ENCODE results near the gene HAUS6. TPM values are rescaled to one million over a fixed set of nuclear protein-coding genes. Genes with fewer than 3 reads are reported as not detected.

The HAUS6 gene
- total RNA-seq, 1 experiment from 2014 or later, result 15.8 TPM

GRCh38 chr9:19048966-19049916, 53.5 kb downstream of the HAUS6 start, which contains the start of gene RRAGA:
RRAGA (plus strand) TSS chr9:19049427; CDS start chr9:19049660, 233 bp downstream.
- Mint-ChIP-seq H3K27ac (ENCODE audit: low read depth, unreplicated experiment) (peak within 1 kb of the TSS; percentile 96), H3K4me3 (ENCODE audit: unreplicated experiment) (peak within 1 kb of the TSS; percentile 82), H3K4me1 (ENCODE audit: insufficient read depth, unreplicated experiment) (peaks cover 6% of the 10 kb centered on the region), H3K36me3 (ENCODE audit: insufficient read depth, unreplicated experiment) (peaks cover 7% of the 10 kb centered on the region), H3K9me3 (ENCODE audit: unreplicated experiment) (no peaks in the 10 kb centered on the region), H3K27me3 (ENCODE audit: insufficient read depth, unreplicated experiment) (no peaks in the 10 kb centered on the region)
- peak; percentile 83 for TF ChIP-seq CTCF (IDR thresholded peaks at IDR 0.05; ENCODE audit: unreplicated experiment)
- intact Hi-C loops (cut with micrococcal nuclease), result loop anchor here (1.0 to 10.0 kb wide), 4 partner anchors 125 to 408 kb away; partner anchors contain the start of gene DENND4C
- ChIA-PET CTCF (interaction anchor here (0.5 to 2.0 kb wide), 29 partner anchors 11 to 800 kb away, joined by 3 to 36 read pairs (median 4); partner anchors contain the start of gene DENND4C), POLR2A (interaction anchor here (0.7 to 4.8 kb wide), 26 partner anchors 9 to 811 kb away, joined by 3 to 49 read pairs (median 4); partner anchors contain the start of genes DENND4C, HAUS6 and RPS6)
- DNase-seq (ENCODE audit: unreplicated experiment), result peak; percentile 96
- BruUV-seq (replicated peaks), result TSS peak; percentile 77

DNA sequence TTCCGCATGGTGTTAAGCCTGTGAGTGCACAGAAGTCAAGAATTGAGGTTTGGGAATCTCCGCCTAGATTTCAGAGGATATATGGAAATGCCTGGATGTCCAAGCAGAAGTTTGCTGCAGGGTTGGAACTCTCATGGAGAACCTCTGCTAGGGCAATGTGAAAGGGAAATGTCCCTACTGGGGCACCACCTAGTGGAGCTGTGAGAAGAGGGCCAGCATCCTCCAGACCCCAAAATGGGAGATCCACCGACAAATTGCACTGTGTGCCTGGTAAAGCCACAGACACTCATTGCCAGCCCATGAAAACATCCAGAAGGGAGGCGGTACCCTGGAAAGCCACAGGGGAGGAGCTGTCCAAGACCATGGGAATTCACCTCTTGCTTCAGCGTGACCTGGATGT, 66.1 kb downstream of the HAUS6 start:
- DNase-seq (ENCODE audit: unreplicated experiment), result no peak
- BruUV-seq (replicated peaks), result no TSS peak
- H3K4me1 Mint-ChIP-seq (ENCODE audit: insufficient read depth, unreplicated experiment), result no peaks in the 10 kb centered on the region
- H3K27ac Mint-ChIP-seq (ENCODE audit: low read depth, unreplicated experiment), result no peak overlapping the region
- no peak overlapping the region for H3K4me3 Mint-ChIP-seq (ENCODE audit: unreplicated experiment)
- H3K27me3 Mint-ChIP-seq (ENCODE audit: insufficient read depth, unreplicated experiment), result no peaks in the 10 kb centered on the region
- POLR2A ChIA-PET, result no interaction called here
- H3K36me3 Mint-ChIP-seq (ENCODE audit: insufficient read depth, unreplicated experiment), result no peaks in the 10 kb centered on the region
- CTCF ChIA-PET, result interaction anchor here (0.6 to 1.1 kb wide), 5 partner anchors 8 to 1355 kb away, joined by 3 to 6 read pairs (median 4); no protein-coding TSS in a partner anchor
- no peaks in the 10 kb centered on the region for H3K9me3 Mint-ChIP-seq (ENCODE audit: unreplicated experiment)
- intact Hi-C loops (cut with micrococcal nuclease), result no loop called here
- TF ChIP-seq CTCF (IDR thresholded peaks at IDR 0.05; ENCODE audit: unreplicated experiment), result no peak

DNA sequence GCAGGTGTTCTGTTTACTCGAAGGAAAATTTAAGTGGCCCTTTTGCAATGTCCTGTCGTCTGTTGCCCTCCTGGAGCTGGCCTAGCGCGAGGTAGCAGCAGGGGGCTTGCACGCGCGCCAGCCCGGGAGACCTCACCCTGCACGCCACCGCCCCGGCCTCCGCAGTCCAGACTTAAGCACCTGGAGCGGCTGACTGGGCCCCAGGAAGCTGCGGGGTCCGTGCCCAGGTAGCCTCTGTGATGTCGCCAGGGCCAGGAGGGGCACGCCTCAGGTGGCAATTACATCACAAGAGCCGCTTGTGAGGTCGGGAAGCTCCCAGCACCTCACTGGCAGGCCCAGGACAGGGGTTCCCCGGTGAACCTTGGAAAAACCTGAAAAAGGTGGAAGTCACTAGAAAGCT, 69.7 kb downstream of the HAUS6 start, which contains the start of gene SAXO1:
Gene SAXO1 (minus strand): TSS at position 195 of the 400 bp plus-strand sequence. CDS start 301 bp downstream, outside the sequence.
- no peak for DNase-seq (ENCODE audit: unreplicated experiment)
- Mint-ChIP-seq H3K9me3 (ENCODE audit: unreplicated experiment) (no peaks in the 10 kb centered on the region), H3K27me3 (ENCODE audit: insufficient read depth, unreplicated experiment) (no peaks in the 10 kb centered on the region), H3K36me3 (ENCODE audit: insufficient read depth, unreplicated experiment) (no peaks in the 10 kb centered on the region), H3K4me3 (ENCODE audit: unreplicated experiment) (no peak within 1 kb of the TSS), H3K4me1 (ENCODE audit: insufficient read depth, unreplicated experiment) (peaks cover 11% of the 10 kb centered on the region), H3K27ac (ENCODE audit: low read depth, unreplicated experiment) (no peak within 1 kb of the TSS)
- CTCF ChIA-PET, result interaction anchor here (0.6 to 1.0 kb wide), 3 partner anchors 11 to 575 kb away, joined by 3 to 4 read pairs (median 3); no protein-coding TSS in a partner anchor
- intact Hi-C loops (cut with micrococcal nuclease), result no loop called here
- POLR2A ChIA-PET, result no interaction called here
- no TSS peak for BruUV-seq (replicated peaks)
- no peak for TF ChIP-seq CTCF (IDR thresholded peaks at IDR 0.05; ENCODE audit: unreplicated experiment)

GRCh38 chr9:19032406-19032805, 70.3 kb downstream of the HAUS6 start:
- DNase-seq (ENCODE audit: unreplicated experiment), result no peak
- no peak for TF ChIP-seq CTCF (IDR thresholded peaks at IDR 0.05; ENCODE audit: unreplicated experiment)
- POLR2A ChIA-PET, result no interaction called here
- intact Hi-C loops (cut with micrococcal nuclease), result no loop called here
- BruUV-seq (replicated peaks), result no TSS peak
- peaks cover 11% of the 10 kb centered on the region for H3K4me1 Mint-ChIP-seq (ENCODE audit: insufficient read depth, unreplicated experiment)
- CTCF ChIA-PET, result interaction anchor here (0.8 to 1.0 kb wide), 2 partner anchors 10 to 778 kb away, joined by 3 to 4 read pairs; no protein-coding TSS in a partner anchor
- no peaks in the 10 kb centered on the region for H3K36me3 Mint-ChIP-seq (ENCODE audit: insufficient read depth, unreplicated experiment)
- no peak overlapping the region for H3K27ac Mint-ChIP-seq (ENCODE audit: low read depth, unreplicated experiment)
- no peaks in the 10 kb centered on the region for H3K9me3 Mint-ChIP-seq (ENCODE audit: unreplicated experiment)
- no peak overlapping the region for H3K4me3 Mint-ChIP-seq (ENCODE audit: unreplicated experiment)
- H3K27me3 Mint-ChIP-seq (ENCODE audit: insufficient read depth, unreplicated experiment), result no peaks in the 10 kb centered on the region

All from MCF 10A (cell line).